SK-N-MC (cell line): ENCODE data around the gene TNFRSF6B.
"Not testable (repeated sequence)": the region's sequence is repeated elsewhere in the genome, so short reads cannot be mapped to it uniquely, and the experiment has no call there.

Experiments used
- DNase-seq: peaks from one replicate; pipeline ENCODE4 v3.0.0-alpha.2; 2011; ENCODE audit warnings: low read depth, low spot score
- H3K27ac ChIP-seq: fragments of 200-600 bp; sonication (generic); 2 replicates; pipeline ENCODE4 v1.5.1; 2016; ENCODE audit warnings: mixed run types
- H3K36me3 ChIP-seq: fragments of 200-600 bp; sonication (generic); 2 replicates; pipeline ENCODE4 v1.6.1; 2017; ENCODE audit warnings: antibody characterized with exemption, low read length, mixed read lengths; ENCODE audit not compliant: insufficient read depth
- H3K4me3 ChIP-seq: fragments of 200-600 bp; sonication (generic); 2 replicates; pipeline ENCODE4 v1.5.1; 2016
- H3K9ac ChIP-seq: fragments of 200-600 bp; sonication (generic); 2 replicates; pipeline ENCODE4 v1.8.0; 2017; ENCODE audit warnings: mixed run types, mixed read lengths; ENCODE audit not compliant: insufficient read length
- H3K9me3 ChIP-seq: fragments of 200-600 bp; sonication (generic); 2 replicates; pipeline ENCODE4 v1.6.1; 2017; ENCODE audit warnings: low read depth, mild to moderate bottlenecking, antibody characterized with exemption, low read length, moderate library complexity, mixed read lengths
- EZH2 ChIP-seq: fragments of 200-600 bp; sonication (generic); IDR thresholded peaks from one replicate; pipeline ENCODE4 v1.6.1; 2017; ENCODE audit warnings: antibody characterized with exemption
- FOXP2 ChIP-seq: optimal IDR thresholded peaks from 2 replicates; pipeline ENCODE3; 2011; ENCODE audit warnings: mild to moderate bottlenecking, moderate library complexity; ENCODE audit not compliant: insufficient read depth; ENCODE audit errors: extremely low read length, control extremely low read depth
- POLR2AphosphoS5 ChIP-seq: IDR thresholded peaks from 2 replicates; pipeline ENCODE4 v1.6.1; 2012; ENCODE audit warnings: mild to moderate bottlenecking, low read depth, low read length, borderline replicate concordance

TNFRSF6B gene

GRCh38 chr20:63707558-63708300 is 11.3 kb downstream of the TNFRSF6B start, which contains the start of the genes ARFRP1 and ZGPAT:
ARFRP1 (minus strand) TSS chr20:63707976; CDS start chr20:63707091, 885 bp downstream.
ZGPAT (plus strand) TSS chr20:63708039; CDS start chr20:63708581, 542 bp downstream.
- Histone ChIP-seq H3K9me3 (peaks cover 8% of the 10 kb centered on the region; the same call in 1 of the 2 replicates), H3K4me3 (peak within 1 kb of the TSS; percentile 96), H3K27ac (0 out of 2 replicates have a peak within 1 kb of the TSS, but pooled peaks have one; percentile 46), H3K9ac (peak within 1 kb of the TSS; percentile 82), H3K36me3 (peaks cover 35% of the 10 kb centered on the region)
- no peak for DNase-seq
- no peak for TF ChIP-seq FOXP2
- TF ChIP-seq POLR2AphosphoS5 = peak; percentile 77

DNA sequence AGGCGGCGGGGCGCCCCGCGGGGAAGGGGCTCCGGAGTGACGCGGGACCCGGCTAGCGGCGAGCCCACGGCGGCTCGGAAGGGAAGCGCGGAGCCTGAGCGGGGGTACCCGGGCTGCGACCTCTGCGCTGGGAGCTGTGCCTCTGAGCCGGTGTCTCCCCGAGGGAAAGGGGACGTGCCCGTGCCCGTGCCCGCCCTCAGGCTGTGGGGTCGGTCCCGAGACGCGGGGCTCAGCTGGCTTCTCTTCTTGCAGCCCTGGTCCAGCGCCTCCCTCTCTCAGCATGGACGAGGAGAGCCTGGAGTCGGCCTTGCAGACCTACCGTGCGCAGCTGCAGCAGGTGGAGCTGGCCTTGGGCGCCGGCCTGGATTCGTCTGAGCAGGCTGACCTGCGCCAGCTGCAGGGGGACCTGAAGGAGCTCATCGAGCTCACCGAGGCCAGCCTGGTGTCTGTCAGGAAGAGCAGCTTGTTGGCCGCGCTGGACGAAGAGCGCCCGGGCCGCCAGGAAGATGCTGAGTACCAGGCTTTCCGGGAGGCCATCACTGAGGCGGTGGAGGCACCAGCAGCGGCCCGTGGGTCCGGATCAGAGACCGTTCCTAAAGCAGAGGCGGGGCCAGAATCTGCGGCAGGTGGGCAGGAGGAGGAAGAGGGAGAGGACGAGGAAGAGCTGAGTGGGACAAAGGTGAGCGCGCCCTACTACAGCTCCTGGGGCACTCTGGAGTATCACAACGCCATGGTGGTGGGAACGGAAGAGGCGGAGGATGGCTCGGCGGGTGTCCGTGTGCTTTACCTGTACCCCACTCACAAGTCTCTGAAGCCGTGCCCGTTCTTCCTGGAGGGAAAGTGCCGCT is 12.1 kb downstream of the TNFRSF6B start:
- DNase-seq = no peak
- Histone ChIP-seq H3K4me3 (peak overlapping the region; percentile 96), H3K9ac (peak overlapping the region; percentile 82), H3K27ac (no peak overlapping the region), H3K36me3 (peaks cover 40% of the 10 kb centered on the region), H3K9me3 (peaks cover 8% of the 10 kb centered on the region; the same call in 1 of the 2 replicates)
- no peak for TF ChIP-seq POLR2AphosphoS5
- TF ChIP-seq FOXP2 = no peak
- TF ChIP-seq EZH2 = no peak

GRCh38 chr20:63709149-63709527 is 12.7 kb downstream of the TNFRSF6B start:
- peaks cover 8% of the 10 kb centered on the region; the same call in 1 of the 2 replicates for H3K9me3 ChIP-seq
- DNase-seq = no peak
- no peak overlapping the region for H3K27ac ChIP-seq
- peak overlapping the region; percentile 96; the same call in 1 of the 2 replicates for H3K4me3 ChIP-seq
- peaks cover 44% of the 10 kb centered on the region for H3K36me3 ChIP-seq
- no peak overlapping the region for H3K9ac ChIP-seq
- TF ChIP-seq FOXP2 = no peak
- no peak for TF ChIP-seq POLR2AphosphoS5
- TF ChIP-seq EZH2 = no peak

- peaks cover 56% of the 10 kb centered on the region for H3K36me3 ChIP-seq
- peaks cover 14% of the 10 kb centered on the region for H3K9me3 ChIP-seq
- no peak for TF ChIP-seq EZH2
- TF ChIP-seq POLR2AphosphoS5 = no peak
- no peak for TF ChIP-seq FOXP2
- H3K9ac ChIP-seq = no peak overlapping the region
- H3K27ac ChIP-seq = no peak overlapping the region
- no peak for DNase-seq
- H3K4me3 ChIP-seq = no peak overlapping the region
Observed at GRCh38 chr20:63711085-63711645, 14.7 kb downstream of the TNFRSF6B start.

DNA sequence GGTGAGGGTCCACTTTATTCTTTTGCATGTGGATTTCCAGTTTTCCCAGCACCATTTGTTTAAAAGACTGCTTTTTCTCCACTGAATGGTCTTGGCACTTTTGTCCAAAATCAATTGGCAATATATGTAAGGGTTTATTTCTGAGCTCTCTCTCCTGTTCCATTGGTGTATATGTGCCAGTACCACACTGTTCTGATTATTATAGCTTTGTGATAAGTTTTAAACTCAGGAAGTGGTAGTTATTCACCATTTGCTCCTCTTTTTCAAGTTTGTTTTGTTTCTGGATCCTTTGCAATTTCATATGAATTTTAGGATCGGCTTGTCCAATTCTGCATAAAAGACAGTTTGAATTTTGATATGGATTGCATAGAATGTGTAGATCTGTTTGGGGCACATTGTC is 15.7 kb downstream of the TNFRSF6B start:
- H3K36me3 ChIP-seq = peaks cover 60% of the 10 kb centered on the region
- peaks cover 14% of the 10 kb centered on the region for H3K9me3 ChIP-seq
- peak overlapping the region; percentile 7; the same call in 1 of the 2 replicates for H3K4me3 ChIP-seq
- H3K9ac ChIP-seq = no peak overlapping the region
- H3K27ac ChIP-seq = no peak overlapping the region
- no peak for DNase-seq
- TF ChIP-seq EZH2 = no peak
- TF ChIP-seq POLR2AphosphoS5 = no peak
- TF ChIP-seq FOXP2 = no peak

DNA sequence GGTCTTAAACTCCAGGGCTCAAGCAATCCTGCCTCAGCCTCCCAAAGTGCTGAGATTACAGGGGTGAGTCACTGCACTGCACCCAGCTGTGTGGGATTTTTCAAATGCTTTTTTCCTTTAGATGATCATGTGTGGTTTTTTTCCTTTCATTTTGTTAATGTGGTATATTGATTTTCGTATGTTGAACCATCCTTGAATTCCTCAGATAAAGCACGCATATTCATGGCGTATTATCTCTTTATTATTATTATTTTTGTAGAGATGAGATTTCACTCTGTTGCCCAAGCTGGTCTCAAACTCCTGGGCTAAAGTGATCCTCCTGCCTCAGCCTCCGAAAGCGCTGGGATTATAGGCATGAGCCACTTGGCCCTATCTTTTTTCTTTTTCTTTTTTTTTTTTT is 18.4 kb downstream of the TNFRSF6B start:
- DNase-seq = no peak
- no peak overlapping the region for H3K4me3 ChIP-seq

DNA sequence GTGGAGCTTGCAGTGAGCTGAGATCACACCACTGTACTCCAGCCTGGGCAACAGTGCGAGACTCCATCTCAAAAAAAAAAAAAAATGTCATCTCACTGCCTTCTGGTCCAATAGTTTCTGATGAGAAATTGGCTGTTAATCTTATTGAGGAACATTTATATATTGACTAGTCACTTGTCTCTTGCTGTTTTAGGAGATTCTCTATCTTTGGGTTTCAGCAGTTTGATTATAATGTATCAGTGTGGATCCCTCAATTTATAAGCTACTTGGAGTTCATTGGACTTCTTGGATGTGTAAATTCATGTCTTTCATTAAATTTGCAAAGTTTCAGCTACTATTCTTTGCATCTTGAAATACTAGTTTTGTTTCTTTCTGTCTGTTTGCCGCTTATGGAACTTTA is 22.5 kb downstream of the TNFRSF6B start:
- peaks cover 59% of the 10 kb centered on the region for H3K36me3 ChIP-seq
- no peak overlapping the region for H3K4me3 ChIP-seq
- TF ChIP-seq POLR2AphosphoS5 = no peak
- TF ChIP-seq EZH2 = no peak
- no peak for TF ChIP-seq FOXP2
- H3K9ac ChIP-seq = no peak overlapping the region
- H3K27ac ChIP-seq = no peak overlapping the region
- H3K9me3 ChIP-seq = peaks cover 13% of the 10 kb centered on the region
- no peak for DNase-seq

More for the DNA sequence above, 18.4 kb downstream of the TNFRSF6B start:
- TF ChIP-seq EZH2 = no peak
- no peak for TF ChIP-seq POLR2AphosphoS5
- no peak for TF ChIP-seq FOXP2
- Histone ChIP-seq H3K9me3 (peaks cover 21% of the 10 kb centered on the region), H3K9ac (no peak overlapping the region), H3K27ac (no peak overlapping the region), H3K36me3 (peaks cover 85% of the 10 kb centered on the region)

GRCh38 chr20:63722967-63723622 is 26.6 kb downstream of the TNFRSF6B start:
- not testable (repeated sequence) for H3K9ac ChIP-seq, DNase-seq, H3K9me3 ChIP-seq, H3K27ac ChIP-seq, H3K4me3 ChIP-seq
- H3K36me3 ChIP-seq = peaks cover 30% of the 10 kb centered on the region

GRCh38 chr20:63730189-63730733 is 33.8 kb downstream of the TNFRSF6B start:
- not testable (repeated sequence) for H3K4me3 ChIP-seq, H3K27ac ChIP-seq, DNase-seq, H3K9ac ChIP-seq, H3K9me3 ChIP-seq, H3K36me3 ChIP-seq
